SK-N-DZ (cell line): Measurements from ENCODE around the gene RNASEL.
"Not testable (repeated sequence)": the region's sequence is repeated elsewhere in the genome, so short reads cannot be mapped to it uniquely, and the experiment has no call there.

Experiments used
- DNase-seq: peaks from one replicate; pipeline ENCODE4 v3.0.0-alpha.2; 2015; ENCODE audit warnings: low spot score
- small RNA-seq, 2 experiments: library from RNA; depleted of rRNA; stranded (forward); fragments of <200 nt; gene quantifications; one replicate each; pipeline ENCODE3, GENCODE V24; 2014

RNASEL gene

GRCh38 chr1:182564406-182565004 lies 24.6 kb downstream of the RNASEL start:
- no peak for DNase-seq

DNA sequence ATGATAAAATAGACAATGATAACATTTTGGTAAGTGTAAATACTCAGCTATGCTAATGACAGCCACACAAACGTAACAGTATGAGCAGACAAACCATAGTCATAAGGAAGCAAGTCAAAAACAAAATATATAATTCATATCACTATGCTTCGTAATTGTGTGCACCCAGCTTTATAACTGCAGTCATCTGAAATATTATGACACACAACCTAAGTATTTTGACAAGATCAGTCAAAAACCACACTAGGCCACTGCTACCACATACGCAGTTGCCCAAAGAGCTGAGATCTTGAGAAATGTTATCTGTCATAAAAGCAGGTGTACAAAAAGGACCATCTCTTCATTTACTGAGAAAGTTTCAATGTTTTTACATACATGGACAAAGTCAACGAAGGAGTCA lies 26.0 kb downstream of the RNASEL start:
- DNase-seq, result no peak

- DNase-seq, result no peak
These were observed 27.6 kb downstream of the RNASEL start for GRCh38 chr1:182561456-182561855.

- no peak for DNase-seq
These were observed 28.6 kb downstream of the RNASEL start for GRCh38 chr1:182560392-182560984.

DNA sequence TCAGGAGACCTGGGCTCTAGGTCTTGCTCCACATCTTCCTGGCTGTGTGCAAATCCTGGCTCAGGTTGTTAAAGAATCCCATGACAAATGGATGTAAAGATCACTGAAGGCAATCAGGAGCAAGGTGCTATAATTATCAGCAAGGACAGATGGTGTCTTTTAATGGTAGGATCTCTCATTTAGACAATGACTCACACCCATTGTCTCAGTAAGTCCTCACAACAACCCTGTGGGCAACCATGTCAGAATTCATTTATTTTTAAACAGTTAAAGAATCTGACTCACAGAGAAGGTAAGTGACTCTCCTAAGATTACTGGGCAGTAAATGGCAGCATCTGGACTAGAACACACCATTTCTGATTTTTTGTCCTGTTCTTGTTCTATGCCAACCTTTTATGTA lies 32.8 kb downstream of the RNASEL start:
- DNase-seq, result no peak

GRCh38 chr1:182555493-182555892 lies 33.6 kb downstream of the RNASEL start:
- no peak for DNase-seq

- no peak for DNase-seq
These were observed 36.5 kb downstream of the RNASEL start for GRCh38 chr1:182552527-182552926.

- DNase-seq, result no peak
These were observed 39.2 kb downstream of the RNASEL start for GRCh38 chr1:182549811-182550210.

- DNase-seq, result no peak
These were observed 39.7 kb downstream of the RNASEL start for GRCh38 chr1:182549346-182549745.

- no peak for DNase-seq
These were observed 55.2 kb downstream of the RNASEL start for GRCh38 chr1:182533896-182534295.

DNA sequence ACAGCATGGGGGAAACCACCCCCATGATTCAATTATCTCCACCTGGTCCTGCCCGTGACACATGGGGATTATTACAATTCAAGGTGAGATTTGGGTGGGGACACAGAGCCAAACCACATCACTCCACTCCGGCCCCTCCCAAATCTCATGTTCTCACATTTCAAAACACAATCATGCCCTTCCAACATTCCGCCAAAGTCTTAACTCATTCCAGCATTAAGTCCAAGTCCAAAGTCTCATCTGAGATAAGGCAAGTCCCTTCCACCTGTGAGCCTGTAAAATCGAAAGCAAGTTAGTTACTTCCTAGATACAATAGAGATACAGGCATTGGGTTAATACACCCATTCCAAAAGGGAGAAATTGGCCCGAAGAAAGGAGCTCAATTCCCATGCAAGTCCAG lies 60.9 kb downstream of the RNASEL start:
- not testable (repeated sequence) for DNase-seq

- DNase-seq, result no peak
These were observed 61.4 kb downstream of the RNASEL start for GRCh38 chr1:182527680-182528079.

- no peak for DNase-seq
These were observed 63.7 kb downstream of the RNASEL start for GRCh38 chr1:182525342-182525741.

Small RNA genes lying within 50 kb of the gene (small RNA-seq; reads per million reads assigned to genes)
- 0 reads per million in 2 experiments for gene RF00017
